Ovary (tissue), 3 donors: ENCODE data around the gene CTNNBL1.

Source experiments
- POLR2A ChIP-seq: fragments of 450-650 bp; IDR thresholded peaks from one replicate; pipeline ENCODE4 v1.6.1; 2017; ENCODE audit warnings: antibody characterized with exemption, mild to moderate bottlenecking, moderate library complexity
- TF ChIP-seq, protein P1 (sequence below), 3 donors: fragments of 450-650 bp in 2 of 3; fragments of 200-600 bp in 1 of 3; IDR thresholded peaks; one replicate each; pipeline versions ENCODE4 v1.5.1 to v1.8.0; 2016 to 2022; ENCODE audit warnings: antibody characterized with exemption in 3 of 3, mild to moderate bottlenecking in 1 of 3
- donor health status: DM: no; HTN: no; CAD: no.

DNA sequence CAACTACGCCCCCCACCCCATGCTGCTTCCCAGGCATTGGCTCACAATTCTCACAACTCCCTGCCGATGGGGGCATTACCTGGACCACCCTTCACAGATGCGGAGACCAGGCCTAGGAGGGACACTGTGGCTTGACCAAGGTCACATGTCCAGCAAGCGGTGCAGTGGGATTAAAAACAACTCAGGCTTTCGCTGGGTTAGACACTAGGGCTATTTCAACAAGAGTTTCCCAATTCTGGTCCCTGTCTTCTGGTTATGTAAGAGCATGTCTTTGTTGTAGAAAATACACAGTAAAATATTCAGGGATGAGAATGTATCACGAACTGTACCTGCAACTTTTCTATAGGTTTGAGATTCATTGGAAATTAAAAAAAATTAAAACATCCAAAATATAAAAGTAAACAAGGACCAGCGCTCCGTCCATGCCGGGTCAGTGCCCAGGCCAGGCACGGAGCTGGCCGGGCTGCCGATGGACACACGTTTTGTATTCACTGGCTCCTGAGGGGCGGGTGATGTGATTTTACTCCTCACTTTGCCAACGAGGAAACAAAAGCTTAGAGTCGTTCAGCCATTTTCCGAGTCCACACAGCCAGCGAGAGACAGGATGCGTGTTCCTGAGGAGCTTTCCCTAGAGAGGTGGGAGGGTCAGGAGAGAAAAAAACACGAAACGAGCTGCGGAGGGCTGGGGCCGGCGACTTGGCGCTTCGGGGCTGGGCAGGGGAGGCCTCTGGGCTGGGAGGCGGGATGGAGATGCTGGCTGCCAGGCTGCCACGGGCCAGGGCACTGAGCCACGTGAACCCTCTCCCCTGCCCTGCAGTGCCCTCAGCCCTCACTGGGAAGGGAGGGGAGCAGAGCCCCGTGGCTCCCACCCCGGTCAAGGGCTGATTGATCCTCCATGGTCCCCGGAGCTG, 192.0 kb downstream of the CTNNBL1 start:
- TF ChIP-seq, protein P1, sequence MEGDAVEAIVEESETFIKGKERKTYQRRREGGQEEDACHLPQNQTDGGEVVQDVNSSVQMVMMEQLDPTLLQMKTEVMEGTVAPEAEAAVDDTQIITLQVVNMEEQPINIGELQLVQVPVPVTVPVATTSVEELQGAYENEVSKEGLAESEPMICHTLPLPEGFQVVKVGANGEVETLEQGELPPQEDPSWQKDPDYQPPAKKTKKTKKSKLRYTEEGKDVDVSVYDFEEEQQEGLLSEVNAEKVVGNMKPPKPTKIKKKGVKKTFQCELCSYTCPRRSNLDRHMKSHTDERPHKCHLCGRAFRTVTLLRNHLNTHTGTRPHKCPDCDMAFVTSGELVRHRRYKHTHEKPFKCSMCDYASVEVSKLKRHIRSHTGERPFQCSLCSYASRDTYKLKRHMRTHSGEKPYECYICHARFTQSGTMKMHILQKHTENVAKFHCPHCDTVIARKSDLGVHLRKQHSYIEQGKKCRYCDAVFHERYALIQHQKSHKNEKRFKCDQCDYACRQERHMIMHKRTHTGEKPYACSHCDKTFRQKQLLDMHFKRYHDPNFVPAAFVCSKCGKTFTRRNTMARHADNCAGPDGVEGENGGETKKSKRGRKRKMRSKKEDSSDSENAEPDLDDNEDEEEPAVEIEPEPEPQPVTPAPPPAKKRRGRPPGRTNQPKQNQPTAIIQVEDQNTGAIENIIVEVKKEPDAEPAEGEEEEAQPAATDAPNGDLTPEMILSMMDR (IDR thresholded peaks at IDR 0.05) = no peak
- TF ChIP-seq POLR2A = no peak
